ENCODE results near the gene NFIX.

DNA sequence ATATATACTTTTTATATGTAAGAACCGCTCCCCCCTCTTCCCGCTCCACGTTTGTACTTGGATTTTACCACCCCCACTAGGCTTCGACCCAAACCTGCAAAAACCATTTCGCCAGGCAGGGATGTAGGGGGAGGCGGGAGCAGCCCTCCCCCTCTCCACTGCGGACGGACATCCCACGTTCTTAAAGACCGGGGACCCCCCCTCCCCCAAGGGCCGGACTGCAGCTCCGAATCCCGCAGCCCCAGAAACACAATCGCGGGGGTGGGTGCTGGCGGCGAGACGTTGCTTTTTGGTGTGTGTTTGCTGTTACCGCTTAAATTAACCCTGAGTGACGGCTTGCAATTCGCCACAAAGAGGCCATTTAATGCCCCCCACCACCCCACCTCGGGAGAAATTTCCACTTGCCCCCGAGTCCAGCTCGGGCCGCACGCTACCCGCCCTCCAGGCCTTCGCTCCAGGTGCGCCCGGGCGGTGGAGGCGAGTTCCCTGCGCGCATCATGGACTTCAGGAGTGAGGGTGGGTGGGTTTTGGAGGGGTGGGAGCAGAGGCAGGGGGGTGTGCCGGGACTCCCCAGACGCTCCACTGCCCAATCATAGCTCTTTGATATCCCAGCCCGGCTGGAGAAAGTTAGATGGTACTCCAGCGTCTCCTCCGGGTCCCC lies 15.8 kb downstream of the NFIX start:
- TF ChIP-seq, protein P1, sequence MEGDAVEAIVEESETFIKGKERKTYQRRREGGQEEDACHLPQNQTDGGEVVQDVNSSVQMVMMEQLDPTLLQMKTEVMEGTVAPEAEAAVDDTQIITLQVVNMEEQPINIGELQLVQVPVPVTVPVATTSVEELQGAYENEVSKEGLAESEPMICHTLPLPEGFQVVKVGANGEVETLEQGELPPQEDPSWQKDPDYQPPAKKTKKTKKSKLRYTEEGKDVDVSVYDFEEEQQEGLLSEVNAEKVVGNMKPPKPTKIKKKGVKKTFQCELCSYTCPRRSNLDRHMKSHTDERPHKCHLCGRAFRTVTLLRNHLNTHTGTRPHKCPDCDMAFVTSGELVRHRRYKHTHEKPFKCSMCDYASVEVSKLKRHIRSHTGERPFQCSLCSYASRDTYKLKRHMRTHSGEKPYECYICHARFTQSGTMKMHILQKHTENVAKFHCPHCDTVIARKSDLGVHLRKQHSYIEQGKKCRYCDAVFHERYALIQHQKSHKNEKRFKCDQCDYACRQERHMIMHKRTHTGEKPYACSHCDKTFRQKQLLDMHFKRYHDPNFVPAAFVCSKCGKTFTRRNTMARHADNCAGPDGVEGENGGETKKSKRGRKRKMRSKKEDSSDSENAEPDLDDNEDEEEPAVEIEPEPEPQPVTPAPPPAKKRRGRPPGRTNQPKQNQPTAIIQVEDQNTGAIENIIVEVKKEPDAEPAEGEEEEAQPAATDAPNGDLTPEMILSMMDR (IDR thresholded peaks at IDR 0.05; ENCODE audit: insufficient read depth, low read depth, low read length): no peak
- TF ChIP-seq EZH2 (IDR thresholded peaks at IDR 0.05; ENCODE audit: insufficient read depth, low read length): no peak

Data from astrocyte (in vitro differentiated cells and primary cell).